HG03103 (cell line): ENCODE data around the gene ABTB2.

Experiments used
- ATAC-seq: cut with Tn5 transposase; IDR thresholded peaks from one replicate; pipeline ENCODE4 v1.9.1; 2021; ENCODE audit warnings: low read depth; ENCODE audit not compliant: unreplicated experiment

The ABTB2 gene

DNA sequence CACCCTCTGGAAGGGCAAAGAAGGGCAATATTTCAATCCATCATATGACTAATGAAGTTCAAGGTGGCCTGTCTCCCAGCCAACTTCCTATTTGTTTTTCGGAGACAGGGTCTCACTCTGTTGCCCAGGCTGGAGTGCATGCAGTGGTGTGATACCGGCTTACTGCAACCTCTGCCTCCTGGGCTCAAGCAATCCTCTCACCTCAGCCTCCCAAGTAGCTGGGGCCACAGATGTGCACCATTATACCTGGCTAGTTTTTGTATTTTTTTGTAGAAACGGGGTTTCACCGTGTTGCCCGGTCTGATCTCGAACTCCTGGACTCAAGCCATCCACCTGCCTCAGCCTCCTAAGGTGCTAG is 13.4 kb downstream of the ABTB2 start:
- no peak for ATAC-seq

DNA sequence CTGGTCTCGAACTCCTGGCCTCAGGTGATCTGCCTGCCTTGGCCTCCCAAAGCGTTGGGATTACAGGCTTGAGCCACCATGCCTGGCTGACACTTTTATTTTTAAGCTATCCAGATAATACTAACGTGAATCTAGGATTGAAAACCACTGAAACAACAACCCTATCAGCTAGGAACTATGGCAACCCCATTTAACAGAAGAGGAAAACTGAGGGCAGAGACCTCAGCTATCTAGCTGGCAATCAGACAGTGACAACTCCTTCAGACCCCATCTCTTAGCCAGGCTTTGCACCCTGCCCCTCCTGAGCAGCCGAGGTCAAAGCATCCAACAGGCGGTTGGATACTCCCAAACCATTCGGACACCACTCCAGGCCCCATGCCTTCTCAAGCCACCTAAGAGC is 14.1 kb downstream of the ABTB2 start:
- ATAC-seq = no peak

GRCh38 chr11:34343153-34343552 is 14.7 kb downstream of the ABTB2 start:
- no peak for ATAC-seq

DNA sequence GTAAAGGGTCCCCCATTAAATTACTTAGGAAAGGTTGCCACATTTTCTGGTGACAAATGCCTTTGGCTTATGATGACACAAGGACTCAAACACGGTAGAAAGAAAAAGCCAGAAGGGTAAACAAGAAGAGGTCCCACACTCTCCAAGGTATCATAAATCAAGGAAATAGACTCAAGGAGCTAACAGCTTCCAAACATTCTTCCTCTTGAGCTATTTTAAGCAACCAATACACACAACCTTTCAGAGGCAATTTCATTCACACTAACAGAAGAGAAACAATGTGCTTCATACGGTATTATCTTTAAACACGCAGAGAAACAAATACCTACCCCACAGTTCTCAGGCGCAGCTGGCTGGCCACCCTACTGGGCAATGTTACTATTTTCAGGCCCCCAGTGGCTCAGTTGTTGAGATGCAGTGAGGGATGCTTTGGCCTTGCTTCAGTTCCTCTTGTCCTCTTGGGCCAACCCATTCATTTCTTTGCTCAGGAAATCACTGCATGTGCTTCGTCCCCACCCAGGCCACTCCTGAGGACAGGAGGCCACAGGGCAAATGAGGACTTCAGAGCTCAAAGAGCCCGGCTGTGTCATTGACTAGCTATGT is 15.8 kb downstream of the ABTB2 start:
- no peak for ATAC-seq

DNA sequence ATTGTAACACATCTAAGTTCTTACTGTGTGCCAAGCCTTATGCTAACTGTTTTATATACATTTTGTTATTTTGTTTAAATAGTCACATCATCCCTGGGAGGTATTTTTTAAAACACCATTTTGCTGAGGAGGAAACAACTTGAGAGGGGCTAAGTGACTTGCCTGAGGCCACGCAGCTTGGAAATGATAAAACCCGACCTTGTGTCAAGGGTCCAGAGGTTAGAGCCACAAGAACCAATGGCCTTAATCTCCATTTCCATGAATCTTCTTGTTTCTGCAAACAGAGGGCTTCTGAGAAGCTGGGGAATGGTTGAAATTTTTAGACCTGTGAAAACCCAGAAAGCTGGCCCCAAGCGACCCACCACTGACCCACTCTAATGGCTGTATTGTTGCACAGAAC is 16.7 kb downstream of the ABTB2 start:
- ATAC-seq = no peak

GRCh38 chr11:34340653-34341052 is 17.2 kb downstream of the ABTB2 start:
- ATAC-seq = no peak

DNA sequence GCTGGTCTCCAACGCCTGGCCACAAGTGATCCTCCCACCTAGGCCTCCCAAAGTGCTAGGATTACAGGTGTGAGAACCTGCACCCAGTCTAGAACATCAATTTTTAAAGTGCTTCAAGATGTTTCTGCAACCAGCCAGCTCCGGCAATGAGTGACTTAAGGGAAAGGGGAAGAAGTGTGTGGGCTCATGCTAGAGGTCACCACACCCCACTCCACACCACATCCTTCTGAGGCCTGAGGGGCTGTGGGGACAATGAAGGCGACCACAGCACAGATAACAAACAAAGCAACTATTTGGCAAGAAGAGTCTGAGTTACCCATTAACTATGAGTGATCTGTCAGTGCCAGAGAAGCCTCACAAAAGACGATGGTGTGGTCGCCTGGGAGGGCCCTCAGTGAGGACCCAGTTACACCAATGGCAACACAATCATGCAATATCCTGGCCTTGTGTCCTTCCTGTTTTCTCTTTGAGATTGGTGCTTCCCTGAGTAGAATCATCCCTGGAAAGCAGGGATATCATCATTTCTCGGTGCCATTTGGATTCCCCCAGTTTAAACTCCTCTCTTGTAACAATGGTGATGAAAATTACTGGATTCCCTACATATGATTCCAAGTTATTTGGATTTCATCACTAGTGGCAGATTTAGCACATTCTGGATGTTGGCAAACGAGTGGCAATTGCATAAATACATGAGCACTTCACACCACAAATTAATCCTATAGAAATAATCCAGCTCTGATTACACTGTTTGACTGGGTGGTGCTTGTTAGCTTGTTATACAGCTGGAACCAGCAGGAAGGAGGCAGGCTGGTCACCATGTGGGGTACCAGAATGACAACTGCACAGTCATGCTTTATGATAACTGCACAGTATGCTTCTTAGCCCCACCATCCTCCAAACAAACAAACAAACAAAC is 18.4 kb downstream of the ABTB2 start:
- ATAC-seq = peak; percentile 47

- ATAC-seq = no peak
Observed at GRCh38 chr11:34337016-34337415, 20.8 kb downstream of the ABTB2 start.

- ATAC-seq = no peak
Observed at GRCh38 chr11:34335801-34336200, 22.0 kb downstream of the ABTB2 start.

DNA sequence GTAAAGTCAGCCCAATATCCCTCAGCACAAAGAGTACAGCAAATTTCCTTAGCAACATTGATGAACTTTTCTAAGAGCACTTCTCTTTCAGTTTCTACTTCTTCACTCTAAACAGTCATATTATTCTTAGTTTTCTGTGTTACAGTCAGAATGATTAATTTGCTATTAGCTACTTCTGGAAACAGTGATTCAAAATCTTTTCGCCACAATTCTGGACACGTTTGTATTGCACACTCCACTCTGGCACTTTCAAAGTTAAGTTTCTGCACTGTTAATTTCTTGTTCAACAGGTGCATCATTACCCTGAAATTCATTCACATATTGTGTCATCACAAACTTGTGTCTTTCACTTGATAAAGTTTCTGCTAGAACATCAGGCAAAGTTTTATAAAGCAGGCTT is 22.5 kb downstream of the ABTB2 start:
- no peak for ATAC-seq

DNA sequence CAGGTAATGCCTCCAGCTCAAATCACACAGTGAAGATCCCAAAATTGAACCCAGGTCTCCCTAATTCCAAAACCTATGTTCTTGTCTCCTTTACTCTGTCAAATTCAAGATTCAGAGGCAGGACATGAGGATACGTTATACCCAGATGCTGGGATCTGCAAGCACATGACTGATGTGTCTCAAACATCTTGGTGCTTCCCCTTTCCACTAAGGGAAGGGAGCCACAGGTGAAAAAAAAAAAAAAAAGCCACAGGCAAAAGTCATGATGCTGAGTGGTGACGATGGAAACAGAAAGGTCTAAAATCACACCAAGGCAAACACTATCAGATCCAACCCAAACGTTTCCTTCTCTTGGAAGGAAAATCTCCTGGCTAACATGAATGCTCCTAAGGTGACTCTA is 24.0 kb downstream of the ABTB2 start:
- no peak for ATAC-seq

DNA sequence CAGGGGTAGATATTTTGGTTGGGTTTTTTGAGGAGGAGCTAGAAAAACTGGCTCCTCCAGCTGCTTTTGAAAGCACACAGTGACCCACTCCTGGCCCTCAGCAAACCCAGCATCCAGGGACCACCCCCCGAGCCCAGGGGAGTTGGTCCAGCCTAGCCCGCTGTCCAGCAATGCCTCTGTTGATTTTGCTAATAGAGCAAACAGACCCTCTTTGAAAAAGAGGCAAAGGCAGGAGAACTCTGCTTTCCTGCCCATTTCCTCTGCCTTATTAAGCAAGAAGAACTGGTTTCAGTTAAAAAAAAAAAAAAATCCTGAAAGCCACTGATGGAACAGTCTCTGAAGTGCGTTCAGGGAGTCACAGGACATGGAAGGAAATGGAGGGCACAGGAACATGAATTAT is 25.3 kb downstream of the ABTB2 start:
- no peak for ATAC-seq

- ATAC-seq = no peak
Observed at GRCh38 chr11:34331736-34332135, 26.1 kb downstream of the ABTB2 start.

- no peak for ATAC-seq
Observed at GRCh38 chr11:34331329-34331728, 26.5 kb downstream of the ABTB2 start.

- no peak for ATAC-seq
Observed at GRCh38 chr11:34330653-34331052, 27.2 kb downstream of the ABTB2 start.

GRCh38 chr11:34329876-34330275 is 27.9 kb downstream of the ABTB2 start:
- ATAC-seq = no peak

DNA sequence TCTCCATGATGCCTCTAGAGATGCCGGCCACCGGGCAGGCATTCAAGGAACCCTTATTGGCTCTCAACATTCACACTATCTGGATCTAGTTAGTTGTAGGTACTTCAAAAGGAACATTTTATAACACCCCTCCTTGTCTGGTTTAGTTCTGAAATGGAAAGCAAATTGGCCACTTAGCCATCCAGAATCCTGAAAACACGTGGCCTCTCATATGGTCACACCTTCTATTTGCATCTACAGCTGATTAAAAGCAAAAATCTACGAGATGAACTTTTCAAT is 29.2 kb downstream of the ABTB2 start:
- no peak for ATAC-seq

DNA sequence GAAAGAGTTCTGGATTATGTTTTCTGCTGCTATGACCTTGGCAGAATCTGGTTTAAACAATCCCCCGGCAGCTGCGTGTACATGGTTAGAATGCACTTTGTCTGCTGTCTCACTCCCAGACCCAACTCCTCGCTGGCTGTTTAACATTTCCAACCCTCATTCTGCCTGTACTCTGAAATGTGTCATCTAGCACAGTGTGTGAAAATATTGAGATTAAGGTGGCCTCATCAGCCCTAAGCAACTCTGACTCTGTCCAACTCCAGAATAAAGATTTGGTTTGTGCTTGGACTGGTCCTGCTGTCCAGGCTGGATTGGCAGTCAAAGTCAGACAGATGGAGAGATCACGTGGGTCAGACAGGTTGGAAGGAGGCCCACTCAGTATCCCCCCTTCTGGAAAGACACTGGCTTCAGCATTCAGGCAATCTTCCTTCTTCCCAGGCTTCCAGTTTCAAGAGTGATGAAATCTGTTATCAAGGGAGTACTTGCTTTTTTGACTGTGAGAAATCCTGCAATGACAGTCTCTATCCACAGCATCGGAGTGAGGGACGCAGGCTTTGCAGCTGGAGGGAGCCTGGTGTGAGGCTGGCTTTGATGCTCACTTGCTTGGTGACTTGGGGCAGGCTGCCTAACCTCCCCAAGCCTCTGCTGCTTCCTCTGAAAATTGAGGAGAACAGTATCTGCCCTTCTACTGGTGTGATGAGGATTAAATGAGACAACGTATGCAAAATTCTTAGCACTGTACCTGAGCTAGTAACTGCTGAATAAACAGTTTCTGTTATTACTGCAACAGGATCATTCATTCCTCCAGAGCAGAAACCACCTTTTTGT is 29.8 kb downstream of the ABTB2 start:
- no peak for ATAC-seq

DNA sequence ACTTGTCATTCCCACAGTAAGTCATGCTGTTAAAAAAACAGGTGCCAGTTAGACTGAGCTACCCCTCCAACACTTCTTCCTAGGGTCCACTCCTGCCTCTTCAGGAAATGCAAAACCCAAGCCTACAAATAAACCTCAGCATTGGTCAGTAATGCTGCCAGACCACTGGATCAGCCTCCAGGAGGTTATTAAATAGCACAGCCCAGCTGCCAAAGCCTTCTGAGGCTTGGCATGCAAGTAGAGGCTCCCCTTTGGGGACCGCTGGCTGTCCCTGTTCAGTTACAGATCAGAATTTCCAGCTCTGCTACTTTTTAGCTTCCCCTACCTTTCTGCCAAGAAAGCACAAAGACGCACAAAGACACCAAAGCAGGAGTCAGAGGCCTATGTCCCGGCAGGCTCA is 33.3 kb downstream of the ABTB2 start:
- ATAC-seq = no peak

GRCh38 chr11:34323601-34324000 is 34.2 kb downstream of the ABTB2 start:
- no peak for ATAC-seq

- no peak for ATAC-seq
Observed at GRCh38 chr11:34318111-34319037, 39.4 kb downstream of the ABTB2 start.
